GM21825 (cell line): Measurements from ENCODE around the gene POLD3.
"Not testable (repeated sequence)": the region's sequence is repeated elsewhere in the genome, so short reads cannot be mapped to it uniquely, and the experiment has no call there.

Source experiments
- ATAC-seq: cut with Tn5 transposase; IDR thresholded peaks from one replicate; pipeline ENCODE4 v1.9.1; 2021; ENCODE audit warnings: mild to moderate bottlenecking, moderate library complexity; ENCODE audit not compliant: unreplicated experiment

POLD3 gene

GRCh38 chr11:74581954-74582547, 10.3 kb upstream of the POLD3 start:
- ATAC-seq = no peak

GRCh38 chr11:74583024-74583624, 9.3 kb upstream of the POLD3 start:
- ATAC-seq = no peak

DNA sequence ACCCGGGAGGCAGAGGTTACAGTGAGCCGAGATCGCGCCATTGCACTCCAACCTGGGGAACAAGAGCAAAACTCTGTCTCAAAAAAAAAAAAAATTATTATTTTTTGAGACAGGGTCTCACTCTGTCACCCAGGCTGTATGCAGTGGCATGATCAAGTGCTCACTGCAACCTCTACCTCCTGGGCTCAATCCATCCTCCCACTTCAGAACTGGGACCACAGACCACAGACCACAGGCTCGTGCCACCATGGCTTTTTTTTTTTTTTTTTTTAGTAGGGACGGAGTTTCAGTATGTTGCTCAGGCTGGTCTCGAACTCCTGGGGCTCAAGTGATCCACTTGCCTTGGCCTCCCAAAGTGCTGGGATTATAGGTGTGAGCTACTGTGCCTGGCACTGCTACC, 1.9 kb upstream of the POLD3 start:
- ATAC-seq = not testable (repeated sequence)

GRCh38 chr11:74592063-74592440, 330 bp upstream of the POLD3 start:
- ATAC-seq = no peak

DNA sequence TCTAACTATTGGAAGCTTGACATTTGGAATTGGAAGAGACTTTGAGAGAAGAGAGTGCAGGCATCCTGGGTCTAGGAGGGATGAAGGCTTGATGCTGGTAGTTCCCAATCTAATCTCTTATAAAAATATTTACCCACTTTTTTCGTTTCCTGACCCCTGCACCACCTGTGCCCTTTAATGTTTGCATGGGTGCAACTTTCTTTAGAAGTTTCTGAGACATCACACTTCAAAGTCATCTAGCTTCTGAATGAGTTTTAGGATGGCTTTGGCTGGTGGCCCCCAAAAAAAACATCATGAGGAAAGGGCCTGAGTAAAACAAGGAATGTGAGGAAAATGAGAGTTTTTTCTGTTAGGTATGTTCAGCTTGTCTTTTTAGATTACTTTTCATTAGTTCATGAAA, 1.1 kb downstream of the POLD3 start:
- ATAC-seq = no peak

DNA sequence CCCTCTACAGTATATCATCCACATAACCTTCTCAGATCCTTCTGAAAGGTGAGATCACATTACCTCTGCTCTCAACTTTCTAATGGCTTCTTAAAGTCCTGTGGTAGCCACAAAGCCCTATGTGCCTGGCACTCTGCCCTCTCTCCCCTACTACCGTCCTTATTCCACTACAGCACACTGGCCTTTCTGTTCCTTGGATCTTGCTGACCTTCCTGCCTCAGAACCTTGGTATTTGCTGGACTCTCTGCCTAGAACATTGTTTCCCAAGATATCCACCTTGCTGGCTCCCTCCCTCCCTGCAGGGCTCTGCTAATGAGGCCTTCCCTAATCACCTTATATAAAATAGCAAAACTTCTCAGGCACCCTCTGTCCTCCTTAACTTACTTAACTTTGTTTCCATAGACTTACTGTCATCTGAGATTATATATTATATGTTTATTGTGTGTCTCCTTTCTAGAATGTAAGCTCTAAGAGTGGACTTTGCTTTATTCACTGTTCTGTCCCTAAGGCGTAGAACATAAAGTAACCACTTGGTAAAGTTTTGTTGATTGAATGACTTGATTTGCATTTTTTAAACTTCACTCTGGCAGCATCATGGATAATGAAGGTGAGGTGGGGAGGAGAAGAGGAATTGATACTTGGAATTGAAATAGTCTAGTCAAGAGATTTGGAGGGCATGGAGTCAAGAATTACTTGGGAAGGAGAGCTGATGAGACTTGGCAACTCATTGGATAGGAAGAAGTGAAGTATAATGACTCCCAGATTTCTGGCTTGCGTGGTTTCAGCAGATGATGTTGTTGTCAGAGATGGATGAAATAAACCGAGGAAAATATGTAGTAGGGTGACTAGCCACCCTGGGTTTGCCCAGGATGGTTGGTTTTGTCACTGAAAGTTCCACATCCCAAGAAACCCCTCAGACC, 10.5 kb downstream of the POLD3 start:
- no peak for ATAC-seq

- no peak for ATAC-seq
Measured at GRCh38 chr11:74603845-74604244, 11.5 kb downstream of the POLD3 start.

- no peak for ATAC-seq
Measured at GRCh38 chr11:74604311-74604710, 11.9 kb downstream of the POLD3 start.

GRCh38 chr11:74605403-74605802, 13.0 kb downstream of the POLD3 start:
- ATAC-seq = no peak

- ATAC-seq = no peak
Measured at GRCh38 chr11:74608431-74608830, 16.0 kb downstream of the POLD3 start.

GRCh38 chr11:74611369-74611861, 19.0 kb downstream of the POLD3 start:
- ATAC-seq = no peak

- no peak for ATAC-seq
Measured at GRCh38 chr11:74612877-74613276, 20.5 kb downstream of the POLD3 start.

- no peak for ATAC-seq
Measured at GRCh38 chr11:74615311-74615710, 22.9 kb downstream of the POLD3 start.

DNA sequence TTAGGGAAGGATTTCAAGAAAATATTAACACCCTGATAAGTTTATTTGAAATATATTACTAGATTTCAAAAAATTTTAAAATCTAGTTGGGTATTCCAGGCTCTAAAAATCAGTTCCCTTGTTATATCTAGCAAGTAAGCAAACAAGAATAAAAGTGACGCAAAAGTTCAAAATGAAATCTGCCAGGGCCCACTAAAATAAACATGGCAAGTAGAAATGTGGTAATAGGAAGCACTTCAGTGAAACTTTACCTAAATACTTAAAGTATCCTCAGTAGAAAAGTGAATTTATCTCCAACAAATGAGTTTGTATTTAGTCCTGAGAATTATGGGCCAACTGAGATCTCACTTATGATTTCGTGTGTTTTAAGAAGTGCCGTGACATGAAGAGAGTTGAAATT, 23.6 kb downstream of the POLD3 start:
- ATAC-seq = no peak

- no peak for ATAC-seq
Measured at GRCh38 chr11:74620531-74620930, 28.1 kb downstream of the POLD3 start.

DNA sequence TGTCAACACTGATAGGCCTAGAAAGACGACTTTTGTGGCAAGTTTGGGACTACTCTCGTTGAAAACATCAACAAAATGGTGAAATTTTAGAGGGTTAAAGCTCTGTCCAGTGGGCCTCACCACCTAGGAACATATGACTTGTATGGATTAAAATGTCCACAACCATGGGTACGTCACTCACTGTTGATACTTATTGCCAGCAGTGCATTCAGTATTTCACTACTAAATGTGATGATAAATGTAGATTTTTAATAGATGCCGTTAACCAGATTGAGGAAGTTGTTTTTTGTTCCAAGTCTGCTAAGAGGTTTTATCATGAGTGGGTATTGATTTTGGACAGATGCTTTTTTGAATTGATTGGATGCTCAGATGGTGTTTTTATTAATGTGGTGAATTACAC, 33.7 kb downstream of the POLD3 start:
- no peak for ATAC-seq

- no peak for ATAC-seq
Measured at GRCh38 chr11:74626604-74627003, 34.2 kb downstream of the POLD3 start.

DNA sequence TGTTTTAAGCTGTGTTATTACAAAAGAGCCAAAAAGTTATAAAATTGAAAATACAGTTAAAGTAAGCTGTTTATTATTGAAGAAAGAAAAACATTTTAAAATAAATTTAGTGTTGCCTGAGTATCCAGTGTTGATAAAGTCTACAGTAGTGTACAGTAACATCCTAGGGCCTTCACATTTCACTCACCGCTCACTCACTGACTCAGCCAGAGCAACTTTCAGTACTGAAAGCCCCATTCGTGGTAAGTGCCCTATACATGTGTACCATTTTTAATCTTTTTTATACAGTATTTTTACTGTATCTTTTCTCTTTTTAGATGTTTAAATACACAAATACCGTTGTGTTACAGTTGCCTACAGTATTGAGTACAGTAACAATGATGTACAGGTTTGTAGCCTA, 35.0 kb downstream of the POLD3 start:
- no peak for ATAC-seq

DNA sequence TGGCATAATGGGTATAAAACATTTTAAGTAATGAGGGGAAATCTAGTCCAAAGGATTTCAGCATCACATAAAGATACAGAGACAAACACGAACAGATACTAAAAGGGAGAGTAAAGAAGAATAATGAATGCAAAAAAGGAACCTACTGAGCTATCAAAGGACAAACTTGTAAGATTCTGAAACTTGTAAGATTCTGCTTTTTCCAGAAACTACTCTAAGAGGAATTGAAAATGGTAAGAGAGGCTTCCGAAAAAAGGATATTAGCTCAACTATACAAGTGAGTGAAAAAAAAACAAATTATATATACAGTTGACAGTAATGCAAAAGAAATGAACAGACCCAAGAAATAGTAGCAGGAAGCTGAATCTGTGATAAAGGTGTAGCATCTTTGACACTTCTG, 37.7 kb downstream of the POLD3 start:
- ATAC-seq = no peak

GRCh38 chr11:74633406-74634393, 41.3 kb downstream of the POLD3 start:
- no peak for ATAC-seq

DNA sequence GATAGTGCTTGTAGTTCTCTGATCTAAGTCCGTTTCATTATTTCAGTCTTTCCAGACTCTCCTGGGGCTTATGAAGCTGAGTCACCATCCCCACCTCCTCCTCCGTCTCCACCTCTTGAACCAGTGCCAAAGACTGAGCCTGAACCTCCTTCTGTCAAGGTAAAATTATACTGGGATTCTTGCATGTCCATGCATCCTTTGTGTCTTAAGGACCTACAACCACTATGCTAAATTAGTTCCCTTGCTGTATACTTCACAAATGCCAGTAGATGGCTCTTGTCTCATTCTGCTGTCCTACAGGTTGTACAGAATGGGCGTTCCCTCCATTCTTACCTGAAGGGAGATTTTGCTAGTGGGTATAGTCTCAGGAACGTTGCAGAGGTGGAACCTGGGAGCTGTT, 42.2 kb downstream of the POLD3 start:
- no peak for ATAC-seq
